ACC112 (cell line): ENCODE data around the gene UBL7.
"Not testable (repeated sequence)": the region's sequence is repeated elsewhere in the genome, so short reads cannot be mapped to it uniquely, and the experiment has no call there.

ENCODE experiments used
- H2AFZ ChIP-seq: fragments of 200-600 bp; sonication (generic); one replicate; pipeline ENCODE4 v1.6.0; 2017; ENCODE audit warnings: antibody characterized with exemption, low read length; ENCODE audit not compliant: unreplicated experiment
- H3K27ac ChIP-seq: fragments of 200-600 bp; sonication (generic); 2 replicates; pipeline ENCODE4 v1.5.1; 2014; ENCODE audit warnings: low read depth, mild to moderate bottlenecking, antibody characterized with exemption, low read length, moderate library complexity
- H3K27me3 ChIP-seq: fragments of 200-600 bp; sonication (generic); 2 replicates; pipeline ENCODE4 v1.6.1; 2014; ENCODE audit warnings: mild to moderate bottlenecking, antibody characterized with exemption, low read length, moderate library complexity, mixed read lengths; ENCODE audit not compliant: insufficient read depth
- H3K36me3 ChIP-seq: fragments of 200-600 bp; sonication (generic); 2 replicates; pipeline ENCODE4 v1.6.1; 2016; ENCODE audit warnings: mild to moderate bottlenecking, antibody characterized with exemption, low read length, moderate library complexity, mixed read lengths; ENCODE audit not compliant: insufficient read depth
- H3K4me1 ChIP-seq: fragments of 200-600 bp; sonication (generic); one replicate; pipeline ENCODE4 v1.6.1; 2016; ENCODE audit warnings: low read length, mixed read lengths; ENCODE audit not compliant: insufficient read depth, unreplicated experiment, control insufficient read depth
- H3K4me3 ChIP-seq: fragments of 200-600 bp; sonication (generic); 2 replicates; pipeline ENCODE4 v1.5.1; 2014; ENCODE audit warnings: mild to moderate bottlenecking, low read depth, low read length
- H3K79me2 ChIP-seq: fragments of 200-600 bp; sonication (generic); one replicate; pipeline ENCODE4 v1.6.0; 2016; ENCODE audit warnings: low read length; ENCODE audit not compliant: control insufficient read depth, unreplicated experiment, insufficient read depth

The UBL7 gene

GRCh38 chr15:74464216-74464615 lies 3.3 kb upstream of the UBL7 start:
- H3K27ac ChIP-seq: no peak overlapping the region
- peaks cover 4% of the 10 kb centered on the region; the same call in 1 of the 2 replicates for H3K36me3 ChIP-seq
- H3K79me2 ChIP-seq: peaks cover 16% of the 10 kb centered on the region
- H3K4me1 ChIP-seq: peaks cover 7% of the 10 kb centered on the region
- H3K4me3 ChIP-seq: no peak overlapping the region
- H3K27me3 ChIP-seq: no peaks in the 10 kb centered on the region
- no peak overlapping the region for H2AFZ ChIP-seq

DNA sequence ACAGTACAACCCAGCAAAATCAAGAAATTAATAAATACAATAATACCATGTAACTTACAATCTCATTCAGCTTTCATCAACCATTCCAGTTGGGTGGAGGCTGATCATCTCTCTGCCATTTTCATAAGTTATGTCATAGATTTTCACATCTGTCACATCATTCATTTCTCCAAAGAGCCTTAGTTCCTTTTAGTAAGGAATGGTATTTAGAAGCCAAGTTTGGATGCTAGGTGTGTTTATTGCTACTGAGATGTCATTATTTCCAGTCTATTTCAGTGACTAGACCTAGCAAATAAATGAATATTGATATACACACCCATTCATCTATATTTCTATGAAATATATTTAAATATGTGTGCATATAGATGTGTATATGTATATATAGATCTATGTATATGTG lies 2.7 kb upstream of the UBL7 start:
- Histone ChIP-seq H3K4me1 (peaks cover 7% of the 10 kb centered on the region), H3K36me3 (peaks cover 4% of the 10 kb centered on the region; the same call in 1 of the 2 replicates), H3K79me2 (peaks cover 16% of the 10 kb centered on the region), H3K4me3 (peak overlapping the region; percentile 11; the same call in 1 of the 2 replicates), H2AFZ (no peak overlapping the region), H3K27me3 (no peaks in the 10 kb centered on the region), H3K27ac (no peak overlapping the region)

DNA sequence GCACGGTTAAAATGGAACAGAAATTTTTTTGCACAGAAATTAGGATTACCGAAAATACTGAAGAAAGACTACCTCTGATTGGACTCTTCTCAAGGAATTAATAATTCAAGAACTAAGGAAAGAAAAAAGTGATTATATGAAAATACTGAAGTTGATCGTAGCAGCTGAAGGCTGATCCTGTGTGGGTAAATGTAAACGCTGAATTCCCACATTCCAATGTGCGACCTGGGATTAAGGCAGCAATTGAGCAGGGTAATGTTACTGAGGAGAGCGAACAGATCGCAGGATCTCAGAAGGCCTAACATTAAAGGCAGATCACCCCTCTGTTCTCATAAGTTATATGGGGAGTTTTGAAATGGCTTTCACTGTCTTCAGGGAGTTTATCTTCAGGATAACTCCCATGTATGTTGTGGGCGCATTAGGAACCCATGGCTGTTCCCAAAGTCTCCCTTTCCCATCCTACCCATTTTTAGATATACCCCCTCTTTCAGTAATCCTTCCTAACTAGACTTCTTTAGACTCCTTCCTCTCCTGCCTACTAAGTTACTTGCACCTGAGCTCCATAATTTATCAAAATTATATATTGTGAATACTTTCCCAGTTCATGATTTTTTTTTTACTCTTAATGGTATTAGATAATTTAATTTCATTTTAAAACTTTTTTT lies 1.0 kb upstream of the UBL7 start:
- Histone ChIP-seq H3K4me3 (peak overlapping the region; percentile 94), H3K36me3 (peaks cover 4% of the 10 kb centered on the region; the same call in 1 of the 2 replicates), H3K27me3 (no peaks in the 10 kb centered on the region), H3K79me2 (peaks cover 16% of the 10 kb centered on the region), H2AFZ (peak overlapping the region; percentile 77), H3K27ac (peak overlapping the region; percentile 85), H3K4me1 (peaks cover 7% of the 10 kb centered on the region)

DNA sequence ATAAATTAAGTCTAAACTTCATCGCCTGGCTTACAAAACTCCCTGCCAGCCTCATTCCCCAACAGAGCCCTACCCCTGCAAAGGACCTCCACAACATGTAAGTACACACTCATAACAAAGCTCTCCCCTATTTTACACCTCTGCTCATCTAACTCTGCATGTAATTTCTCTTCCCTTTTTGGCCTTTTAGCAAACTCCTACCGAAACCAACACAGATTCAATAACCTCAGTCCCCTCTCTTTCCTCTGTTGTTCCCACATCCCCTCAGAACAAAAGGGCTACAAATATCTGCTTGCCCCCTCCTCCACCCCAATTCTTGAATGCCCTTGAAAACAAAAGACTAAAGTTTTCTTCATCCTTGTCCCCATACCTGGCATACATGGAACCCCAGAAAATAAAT lies 662 bp downstream of the UBL7 start:
- peak overlapping the region; percentile 54 for H3K27ac ChIP-seq
- H3K27me3 ChIP-seq: no peaks in the 10 kb centered on the region
- peak overlapping the region; percentile 94 for H3K4me3 ChIP-seq
- H3K79me2 ChIP-seq: peaks cover 16% of the 10 kb centered on the region
- peak overlapping the region; percentile 89 for H2AFZ ChIP-seq
- H3K36me3 ChIP-seq: peaks cover 16% of the 10 kb centered on the region
- peaks cover 7% of the 10 kb centered on the region for H3K4me1 ChIP-seq

GRCh38 chr15:74459798-74460197 lies 1.2 kb downstream of the UBL7 start:
- not testable (repeated sequence) for H3K27me3 ChIP-seq, H3K27ac ChIP-seq, H3K4me1 ChIP-seq, H2AFZ ChIP-seq
- Histone ChIP-seq H3K36me3 (peaks cover 21% of the 10 kb centered on the region), H3K79me2 (peaks cover 16% of the 10 kb centered on the region), H3K4me3 (peak overlapping the region; percentile 94; the same call in 1 of the 2 replicates)

GRCh38 chr15:74458473-74458872 lies 2.5 kb downstream of the UBL7 start:
- no peak overlapping the region for H2AFZ ChIP-seq
- H3K4me3 ChIP-seq: no peak overlapping the region
- no peak overlapping the region for H3K27ac ChIP-seq
- no peaks in the 10 kb centered on the region for H3K27me3 ChIP-seq
- peaks cover 7% of the 10 kb centered on the region for H3K4me1 ChIP-seq
- H3K36me3 ChIP-seq: peaks cover 22% of the 10 kb centered on the region
- H3K79me2 ChIP-seq: peaks cover 14% of the 10 kb centered on the region

- H3K79me2 ChIP-seq, H3K4me3 ChIP-seq, H2AFZ ChIP-seq, H3K27ac ChIP-seq, H3K27me3 ChIP-seq, H3K4me1 ChIP-seq: not testable (repeated sequence)
- peaks cover 20% of the 10 kb centered on the region for H3K36me3 ChIP-seq
Observed at GRCh38 chr15:74457036-74457435, 3.9 kb downstream of the UBL7 start.

DNA sequence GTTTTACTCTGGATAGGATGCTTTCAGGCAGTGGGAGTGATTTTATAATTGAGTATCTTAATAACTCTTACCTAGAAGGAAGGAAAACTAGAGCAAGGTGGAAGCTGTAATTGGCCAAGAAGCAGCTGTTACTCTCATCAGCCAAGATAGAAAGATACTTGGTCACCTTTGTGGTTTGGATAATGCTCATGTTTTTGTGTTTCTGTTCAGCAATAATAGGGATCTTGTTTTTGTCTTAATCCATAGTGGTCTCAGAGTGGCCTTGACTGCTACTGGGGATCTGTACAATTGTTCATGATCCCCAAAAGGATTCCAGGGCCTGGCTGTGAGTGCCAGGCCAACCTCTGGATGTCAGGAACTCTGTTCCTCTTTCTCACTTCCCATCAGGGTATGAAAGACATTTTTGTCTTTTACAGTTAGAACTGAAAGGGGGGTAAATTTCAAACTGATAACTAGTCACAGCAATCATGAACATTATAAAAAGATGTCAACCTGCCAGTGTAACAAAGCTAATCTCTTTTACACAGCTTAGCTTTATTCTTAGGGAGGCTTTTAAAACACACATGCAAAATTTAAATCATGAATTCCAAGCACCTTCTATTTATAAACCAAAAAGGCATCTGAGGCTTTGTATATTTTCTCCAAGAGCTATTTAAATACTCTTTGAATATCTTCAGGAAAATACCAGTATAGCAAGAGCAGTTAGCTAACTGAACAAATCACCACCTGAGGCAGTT lies 6.0 kb downstream of the UBL7 start:
- H2AFZ ChIP-seq: no peak overlapping the region
- H3K4me3 ChIP-seq: no peak overlapping the region
- H3K4me1 ChIP-seq: no peaks in the 10 kb centered on the region
- peaks cover 24% of the 10 kb centered on the region for H3K36me3 ChIP-seq
- H3K27me3 ChIP-seq: no peaks in the 10 kb centered on the region
- no peaks in the 10 kb centered on the region for H3K79me2 ChIP-seq
- H3K27ac ChIP-seq: no peak overlapping the region

GRCh38 chr15:74453925-74454763 lies 6.8 kb downstream of the UBL7 start:
- Histone ChIP-seq H3K79me2 (no peaks in the 10 kb centered on the region), H3K36me3 (peaks cover 24% of the 10 kb centered on the region), H3K4me1 (no peaks in the 10 kb centered on the region), H3K4me3 (no peak overlapping the region), H3K27me3 (no peaks in the 10 kb centered on the region), H2AFZ (no peak overlapping the region), H3K27ac (no peak overlapping the region)

GRCh38 chr15:74451861-74452835 lies 8.8 kb downstream of the UBL7 start:
- Histone ChIP-seq H2AFZ (no peak overlapping the region), H3K27me3 (no peaks in the 10 kb centered on the region), H3K4me1 (no peaks in the 10 kb centered on the region), H3K79me2 (no peaks in the 10 kb centered on the region), H3K4me3 (no peak overlapping the region), H3K36me3 (peaks cover 24% of the 10 kb centered on the region), H3K27ac (no peak overlapping the region)
